ENCODE data around the gene ZSCAN4. TPM values are rescaled to one million over a fixed set of nuclear protein-coding genes. Genes with fewer than 3 reads are reported as not detected.

The ZSCAN4 gene
- total and polyA plus RNA-seq, 2 experiments from 2014 or later: not detected

DNA sequence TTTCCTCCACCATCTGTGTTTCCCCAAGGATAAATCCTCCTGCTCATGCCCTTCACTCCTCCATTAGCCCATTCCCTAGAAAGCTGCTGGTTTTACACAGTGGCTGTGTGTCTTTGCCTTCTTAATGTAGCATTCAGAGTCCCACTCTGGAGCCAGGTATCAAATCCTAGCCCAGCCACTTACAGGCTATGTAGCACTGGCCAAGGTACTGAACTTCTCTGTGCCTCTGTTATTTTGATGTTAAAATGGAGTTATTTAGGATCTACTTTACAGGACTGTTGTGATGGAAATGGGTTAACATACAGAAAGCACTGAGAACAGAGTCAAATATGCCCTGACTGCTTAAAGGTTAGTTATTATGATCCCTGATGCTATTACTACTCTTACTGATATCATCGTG is 1.5 kb upstream of the ZSCAN4 start:
- 85% methylated on average over 1 of the region's 1 CpG for WGBS (ENCODE audit: low lambda C conversion rate, missing lambda C conversion rate)
- DNase-seq (ENCODE audit: low spot score): no peak
- Histone ChIP-seq H3K27me3 (no peaks in the 10 kb centered on the region), H3K27ac (no peak overlapping the region), H3K4me2 (no peak overlapping the region), H3K36me3 (replicated peaks; ENCODE audit: insufficient read depth, low read depth) (no peaks in the 10 kb centered on the region), H3K79me2 (no peaks in the 10 kb centered on the region), H3K9me3 (ENCODE audit: low read depth) (no peaks in the 10 kb centered on the region), H4K20me1 (ENCODE audit: insufficient read depth, poor library complexity, severe bottlenecking) (no peaks in the 10 kb centered on the region), H3K4me3 (no peak overlapping the region), H3K4me1 (ENCODE audit: insufficient read depth) (no peaks in the 10 kb centered on the region), H2AFZ (no peak overlapping the region), H3K9me2 (replicated peaks; ENCODE audit: insufficient read depth) (no peaks in the 10 kb centered on the region)
- TF ChIP-seq, protein P1, sequence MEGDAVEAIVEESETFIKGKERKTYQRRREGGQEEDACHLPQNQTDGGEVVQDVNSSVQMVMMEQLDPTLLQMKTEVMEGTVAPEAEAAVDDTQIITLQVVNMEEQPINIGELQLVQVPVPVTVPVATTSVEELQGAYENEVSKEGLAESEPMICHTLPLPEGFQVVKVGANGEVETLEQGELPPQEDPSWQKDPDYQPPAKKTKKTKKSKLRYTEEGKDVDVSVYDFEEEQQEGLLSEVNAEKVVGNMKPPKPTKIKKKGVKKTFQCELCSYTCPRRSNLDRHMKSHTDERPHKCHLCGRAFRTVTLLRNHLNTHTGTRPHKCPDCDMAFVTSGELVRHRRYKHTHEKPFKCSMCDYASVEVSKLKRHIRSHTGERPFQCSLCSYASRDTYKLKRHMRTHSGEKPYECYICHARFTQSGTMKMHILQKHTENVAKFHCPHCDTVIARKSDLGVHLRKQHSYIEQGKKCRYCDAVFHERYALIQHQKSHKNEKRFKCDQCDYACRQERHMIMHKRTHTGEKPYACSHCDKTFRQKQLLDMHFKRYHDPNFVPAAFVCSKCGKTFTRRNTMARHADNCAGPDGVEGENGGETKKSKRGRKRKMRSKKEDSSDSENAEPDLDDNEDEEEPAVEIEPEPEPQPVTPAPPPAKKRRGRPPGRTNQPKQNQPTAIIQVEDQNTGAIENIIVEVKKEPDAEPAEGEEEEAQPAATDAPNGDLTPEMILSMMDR (IDR thresholded peaks at IDR 0.05; ENCODE audit: poor library complexity): no peak
- no peak for TF ChIP-seq EZH2phosphoT487 (IDR thresholded peaks at IDR 0.05; ENCODE audit: low read depth, severe bottlenecking, unreplicated experiment)
- TF ChIP-seq EZH2 (IDR thresholded peaks at IDR 0.05; ENCODE audit: borderline replicate concordance): no peak

GRCh38 chr19:57671124-57671895 is 2.6 kb downstream of the ZSCAN4 start:
- H3K27me3 ChIP-seq: no peaks in the 10 kb centered on the region

DNA sequence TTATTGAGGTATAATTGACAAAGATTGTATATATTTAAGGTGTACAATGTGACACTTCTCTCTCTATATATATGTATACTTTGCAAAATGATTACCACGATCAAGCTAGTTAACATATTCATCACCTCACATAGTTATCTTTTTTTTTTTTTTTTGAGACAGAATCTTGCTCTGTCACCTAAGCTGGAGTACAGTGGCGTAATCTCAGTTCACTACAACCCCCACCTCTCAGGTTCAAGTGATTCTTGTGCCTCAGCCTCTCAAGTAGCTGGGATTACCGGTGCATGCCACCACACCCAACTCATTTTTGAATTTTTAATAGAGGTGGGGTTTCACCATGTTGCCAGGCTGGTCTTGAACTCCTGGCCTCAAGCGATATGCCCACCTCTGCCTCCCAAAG is 3.7 kb downstream of the ZSCAN4 start:
- no peaks in the 10 kb centered on the region for H4K20me1 ChIP-seq (ENCODE audit: insufficient read depth, poor library complexity, severe bottlenecking)
- H3K4me3 ChIP-seq: no peak overlapping the region
- WGBS (ENCODE audit: low lambda C conversion rate, missing lambda C conversion rate): 94% methylated on average over 4 of the region's 4 CpGs
- H3K36me3 ChIP-seq (replicated peaks; ENCODE audit: insufficient read depth, low read depth): no peaks in the 10 kb centered on the region
- H2AFZ ChIP-seq: no peak overlapping the region
- no peak overlapping the region for H3K4me2 ChIP-seq
- H3K79me2 ChIP-seq: no peaks in the 10 kb centered on the region
- H3K4me1 ChIP-seq (ENCODE audit: insufficient read depth): no peaks in the 10 kb centered on the region
- no peak for DNase-seq (ENCODE audit: low spot score)
- TF ChIP-seq, protein P1 (IDR thresholded peaks at IDR 0.05; ENCODE audit: poor library complexity): no peak
- TF ChIP-seq EZH2 (IDR thresholded peaks at IDR 0.05; ENCODE audit: borderline replicate concordance): no peak
- no peak for TF ChIP-seq EZH2phosphoT487 (IDR thresholded peaks at IDR 0.05; ENCODE audit: low read depth, severe bottlenecking, unreplicated experiment)
- no peaks in the 10 kb centered on the region for H3K27me3 ChIP-seq
- H3K27ac ChIP-seq: no peak overlapping the region
- no peaks in the 10 kb centered on the region for H3K9me3 ChIP-seq (ENCODE audit: low read depth)
- no peaks in the 10 kb centered on the region for H3K9me2 ChIP-seq (replicated peaks; ENCODE audit: insufficient read depth)

More at GRCh38 chr19:57671124-57671895, 2.6 kb downstream of the ZSCAN4 start:
- no peak overlapping the region for H2AFZ ChIP-seq
- H3K9me2 ChIP-seq (replicated peaks; ENCODE audit: insufficient read depth): no peaks in the 10 kb centered on the region
- H4K20me1 ChIP-seq (ENCODE audit: insufficient read depth, poor library complexity, severe bottlenecking): no peaks in the 10 kb centered on the region
- H3K4me1 ChIP-seq (ENCODE audit: insufficient read depth): no peaks in the 10 kb centered on the region
- H3K4me2 ChIP-seq: no peak overlapping the region
- no peaks in the 10 kb centered on the region for H3K36me3 ChIP-seq (replicated peaks; ENCODE audit: insufficient read depth, low read depth)
- WGBS (ENCODE audit: low lambda C conversion rate, missing lambda C conversion rate): 62% methylated on average over 7 of the region's 7 CpGs
- no peak for DNase-seq (ENCODE audit: low spot score)
- H3K9me3 ChIP-seq (ENCODE audit: low read depth): no peaks in the 10 kb centered on the region
- H3K27ac ChIP-seq: no peak overlapping the region
- TF ChIP-seq, protein P1 (IDR thresholded peaks at IDR 0.05; ENCODE audit: poor library complexity): no peak
- TF ChIP-seq EZH2 (IDR thresholded peaks at IDR 0.05; ENCODE audit: borderline replicate concordance) (no peak), EZH2phosphoT487 (IDR thresholded peaks at IDR 0.05; ENCODE audit: low read depth, severe bottlenecking, unreplicated experiment) (no peak)
- no peaks in the 10 kb centered on the region for H3K79me2 ChIP-seq
- H3K4me3 ChIP-seq: no peak overlapping the region
